KOPT-K1 (cell line): ENCODE results near the gene BBOX1.
"Not testable (repeated sequence)": the region's sequence is repeated elsewhere in the genome, so short reads cannot be mapped to it uniquely, and the experiment has no call there.

Experiments
- H3K27ac ChIP-seq: fragments of 200-600 bp; sonication (generic); 2 replicates; pipeline ENCODE4 v1.5.1; 2016; ENCODE audit warnings: antibody characterized with exemption, mild to moderate bottlenecking, low read depth, low read length; ENCODE audit not compliant: poor library complexity, severe bottlenecking
- H3K36me3 ChIP-seq: fragments of 200-600 bp; sonication (generic); 2 replicates; pipeline ENCODE4 v1.5.1; 2017; ENCODE audit warnings: antibody characterized with exemption, mild to moderate bottlenecking, low read length, moderate library complexity; ENCODE audit not compliant: insufficient read depth
- H3K9me3 ChIP-seq: fragments of 200-600 bp; sonication (generic); 2 replicates; pipeline ENCODE4 v1.5.1; 2017; ENCODE audit warnings: antibody characterized with exemption, low read length, mild to moderate bottlenecking; ENCODE audit not compliant: insufficient read depth, poor library complexity, severe bottlenecking

Gene BBOX1

DNA sequence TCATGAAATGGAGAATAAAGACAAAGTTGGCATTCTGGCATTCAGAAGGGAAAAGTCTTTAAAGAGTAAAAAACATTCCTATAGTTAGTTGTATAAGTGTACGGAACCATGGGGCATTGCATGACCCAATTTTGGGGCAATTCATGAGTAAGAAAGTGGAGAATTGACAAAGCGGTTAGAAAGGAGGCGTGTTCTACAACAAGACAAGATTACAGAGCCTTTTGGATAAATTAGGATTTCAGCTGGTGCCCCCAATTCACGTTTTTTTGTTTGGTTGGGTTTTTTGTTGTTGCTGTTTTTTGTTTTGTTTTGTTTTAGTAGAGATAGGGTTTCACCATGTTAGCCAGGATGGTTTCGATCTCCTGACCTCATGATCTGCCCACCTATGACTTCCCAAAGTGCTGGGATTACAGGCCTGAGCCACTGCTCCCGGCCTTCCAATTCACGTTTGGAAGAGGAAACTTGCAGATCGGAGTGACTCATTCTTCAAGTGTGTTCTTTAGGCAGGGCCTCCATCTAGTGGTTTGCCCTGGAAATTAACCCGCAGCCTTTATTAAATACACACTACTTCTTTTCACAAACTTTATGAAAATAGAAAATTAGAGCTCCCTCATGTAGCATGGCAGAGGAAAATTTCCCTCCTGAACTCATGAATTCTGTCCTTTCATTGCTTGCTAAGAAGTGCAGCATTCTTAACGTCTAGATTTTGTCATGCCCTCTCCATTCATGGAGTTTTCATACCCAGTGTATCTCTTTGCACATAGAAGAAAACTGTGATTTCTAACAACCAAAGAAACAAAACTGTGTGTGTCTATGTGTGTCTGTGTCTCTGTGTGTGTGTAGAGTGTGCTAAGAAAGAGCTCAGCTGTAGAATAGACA is 118.1 kb downstream of the BBOX1 start:
- Histone ChIP-seq H3K9me3 (no peaks in the 10 kb centered on the region), H3K27ac (no peak overlapping the region), H3K36me3 (no peaks in the 10 kb centered on the region)

- Histone ChIP-seq H3K9me3 (no peaks in the 10 kb centered on the region), H3K27ac (no peak overlapping the region), H3K36me3 (no peaks in the 10 kb centered on the region)
Measured at GRCh38 chr11:27159335-27159679, 118.7 kb downstream of the BBOX1 start.

GRCh38 chr11:27161071-27161470 is 120.5 kb downstream of the BBOX1 start:
- no peak overlapping the region for H3K27ac ChIP-seq
- H3K36me3 ChIP-seq, result no peaks in the 10 kb centered on the region
- H3K9me3 ChIP-seq, result no peaks in the 10 kb centered on the region

DNA sequence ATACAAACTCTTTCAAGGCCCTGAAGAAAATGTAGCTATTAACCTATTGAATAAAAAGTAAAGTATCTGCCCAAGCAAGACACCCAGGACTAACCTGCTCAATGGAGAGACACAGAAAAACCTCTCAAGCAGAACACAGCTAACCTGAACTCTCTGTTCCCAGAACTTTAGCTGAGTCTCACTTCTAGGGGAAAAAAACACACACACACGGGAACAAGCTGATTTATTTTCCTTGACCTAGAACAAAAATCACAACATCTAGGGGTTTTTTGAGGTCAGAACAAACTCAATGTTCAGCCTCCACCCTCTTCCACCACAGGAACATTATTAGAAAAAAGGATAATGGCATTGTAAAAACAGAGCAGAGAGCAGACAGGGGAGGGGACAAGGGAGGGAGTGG is 121.6 kb downstream of the BBOX1 start:
- H3K9me3 ChIP-seq, result no peaks in the 10 kb centered on the region
- H3K27ac ChIP-seq, result no peak overlapping the region
- H3K36me3 ChIP-seq, result no peaks in the 10 kb centered on the region

DNA sequence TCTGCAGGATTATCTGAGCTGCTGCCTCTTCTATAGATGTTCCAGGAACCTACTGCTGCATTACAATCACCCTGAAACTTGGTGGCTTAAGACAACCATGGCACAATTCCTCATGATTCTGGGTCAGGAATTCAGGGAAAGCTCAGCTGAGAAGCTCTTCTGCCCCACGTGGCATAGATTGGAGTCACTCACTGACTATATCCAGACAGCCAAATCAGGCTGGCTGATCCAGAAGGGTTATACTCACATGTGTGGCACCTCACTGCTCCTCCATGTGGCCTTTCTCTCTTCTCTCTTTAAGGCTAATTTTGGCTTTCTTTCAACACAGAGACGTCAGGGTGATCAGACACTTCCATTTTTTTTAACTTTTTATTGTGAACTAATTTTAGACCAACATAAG is 125.5 kb downstream of the BBOX1 start:
- Histone ChIP-seq H3K27ac (no peak overlapping the region), H3K36me3 (no peaks in the 10 kb centered on the region)

DNA sequence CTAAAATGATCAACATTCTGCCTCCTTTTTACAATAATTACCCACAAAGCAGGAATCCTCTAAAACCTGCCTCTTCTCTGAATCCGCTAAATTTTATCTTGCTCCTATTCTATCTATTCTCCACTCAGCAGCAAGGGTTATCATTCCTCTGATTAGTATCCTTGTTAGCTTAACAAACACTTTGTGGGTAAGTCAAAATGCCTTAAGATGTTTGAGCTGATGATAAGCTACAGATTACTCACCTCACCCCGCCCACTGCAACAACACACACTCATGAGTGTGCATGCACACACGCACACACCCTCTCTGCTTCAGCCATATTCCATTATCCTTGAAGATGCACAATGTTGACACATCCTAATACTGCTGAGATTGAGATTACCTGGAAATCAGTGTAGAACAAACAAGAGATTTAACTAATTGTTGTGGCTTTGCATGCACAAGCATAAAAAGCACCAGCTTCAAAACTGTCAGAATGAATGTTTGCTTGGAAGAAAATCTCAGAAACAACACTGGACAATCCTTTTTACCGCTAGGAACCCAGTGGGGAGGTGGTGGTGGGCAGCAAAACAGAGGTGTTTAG is 130.9 kb downstream of the BBOX1 start:
- no peak overlapping the region for H3K27ac ChIP-seq
- no peaks in the 10 kb centered on the region for H3K9me3 ChIP-seq
- H3K36me3 ChIP-seq, result no peaks in the 10 kb centered on the region

More for the DNA sequence above, 125.5 kb downstream of the BBOX1 start:
- H3K9me3 ChIP-seq, result no peaks in the 10 kb centered on the region

- Histone ChIP-seq H3K9me3 (no peaks in the 10 kb centered on the region), H3K36me3 (no peaks in the 10 kb centered on the region), H3K27ac (no peak overlapping the region)
Measured at GRCh38 chr11:27173545-27173944, 132.9 kb downstream of the BBOX1 start.

DNA sequence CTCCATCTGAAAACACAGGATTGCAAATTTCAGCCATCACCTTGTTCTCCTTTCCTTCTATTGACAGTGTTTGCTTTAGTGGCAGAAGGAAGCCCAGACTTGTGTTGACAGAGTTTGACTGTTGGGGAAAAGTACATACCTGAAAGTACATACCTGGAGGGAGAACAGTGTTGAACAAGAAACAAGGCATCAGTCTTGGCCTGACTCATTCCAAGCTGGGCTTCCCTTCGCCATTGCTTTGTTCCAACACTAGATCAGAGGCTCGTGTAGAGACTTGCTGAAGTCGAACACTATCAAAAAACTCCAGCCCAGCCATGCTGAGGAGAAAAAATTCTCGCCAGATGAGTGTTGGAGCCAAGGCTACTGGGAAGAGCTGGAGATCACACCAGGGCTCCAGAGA is 133.4 kb downstream of the BBOX1 start:
- Histone ChIP-seq H3K36me3 (no peaks in the 10 kb centered on the region), H3K9me3 (no peaks in the 10 kb centered on the region), H3K27ac (no peak overlapping the region)

DNA sequence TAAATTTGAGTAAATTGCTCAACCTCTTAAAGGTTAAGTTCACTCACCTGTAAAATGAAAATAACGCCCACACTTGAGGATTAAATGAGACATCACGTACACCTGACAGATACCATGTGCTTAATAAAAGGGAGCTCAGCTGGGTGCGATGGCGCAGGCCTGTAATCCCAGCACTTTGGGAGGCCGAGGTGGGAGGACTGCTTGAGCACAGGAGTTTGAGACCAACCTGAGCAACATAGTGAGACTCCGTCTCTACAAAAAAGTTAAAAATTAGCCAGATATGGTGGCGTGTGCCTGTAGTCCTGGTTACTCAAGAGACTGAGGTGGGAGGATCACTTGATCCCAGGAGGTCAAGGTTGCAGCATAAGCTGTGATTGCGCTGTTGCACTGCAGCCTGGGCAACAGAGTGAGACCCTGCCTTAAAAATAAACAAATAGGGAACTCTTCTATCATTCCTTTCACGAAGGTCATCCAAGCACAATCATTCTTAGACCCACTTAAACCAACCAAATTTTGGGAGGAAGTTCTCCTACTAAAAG is 134.1 kb downstream of the BBOX1 start:
- H3K27ac ChIP-seq, result no peak overlapping the region
- H3K36me3 ChIP-seq, result no peaks in the 10 kb centered on the region
- H3K9me3 ChIP-seq, result no peaks in the 10 kb centered on the region

- H3K36me3 ChIP-seq, H3K9me3 ChIP-seq, H3K27ac ChIP-seq: not testable (repeated sequence)
Measured at GRCh38 chr11:27175562-27175961, 134.9 kb downstream of the BBOX1 start.
